Esophagus squamous epithelium (tissue), 4 donors: ENCODE measurements around the gene RERE.

Experiments used
- CTCF ChIP-seq, 6 experiments: fragments of 450-650 bp in 4 of 6; fragments of 200-600 bp in 2 of 6; sonication (generic) in 2 of 6; IDR thresholded peaks; one replicate each; pipeline ENCODE4 v1.5.1; 2016 to 2019; ENCODE audit warnings: antibody characterized with exemption in 6 of 6, mild to moderate bottlenecking in 4 of 6, moderate library complexity in 4 of 6
- POLR2A ChIP-seq, 4 donors: fragments of 450-650 bp; IDR thresholded peaks; one replicate each; pipeline ENCODE4 v1.6.1; 2017; ENCODE audit warnings: antibody characterized with exemption in 4 of 4, mild to moderate bottlenecking in 4 of 4, moderate library complexity in 3 of 4

DNA sequence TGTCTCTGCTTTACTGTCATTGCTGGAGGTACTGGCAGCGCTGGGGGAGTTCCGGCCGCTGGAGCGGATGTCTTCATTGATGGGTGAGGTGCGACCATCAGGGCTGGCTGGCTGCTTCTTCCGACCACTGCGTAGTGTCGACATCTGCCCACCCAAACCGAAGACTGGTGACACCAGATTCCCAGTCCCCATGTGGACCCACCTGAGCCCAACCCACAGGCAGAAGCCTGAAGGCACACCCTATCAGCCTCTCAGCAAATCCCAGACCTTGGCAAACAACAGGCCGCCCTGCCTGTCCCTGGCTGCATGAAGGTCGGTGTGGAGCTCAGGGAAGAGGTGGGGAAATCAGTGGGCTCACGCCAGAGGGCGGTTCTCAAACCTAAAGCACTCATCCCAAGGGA, 454.7 kb downstream of the RERE start:
- TF ChIP-seq CTCF (IDR thresholded peaks at IDR 0.05) (no peak), POLR2A (IDR thresholded peaks at IDR 0.05) (no peak)
